ENCODE measurements around the gene BCAS3. TPM values are rescaled to one million over a fixed set of nuclear protein-coding genes. Genes with fewer than 3 reads are reported as not detected.
"Not testable (repeated sequence)": the region's sequence is repeated elsewhere in the genome, so short reads cannot be mapped to it uniquely, and the experiment has no call there.

BCAS3 gene
- total RNA-seq, 2 donors from 2014 or later, result 28.0 to 33.4 TPM

- no peak overlapping the region for H3K27ac Mint-ChIP-seq
- no peaks in the 10 kb centered on the region for H3K4me1 Mint-ChIP-seq (ENCODE audit: low read depth)
- H3K27me3 Mint-ChIP-seq (ENCODE audit: low read depth), result no peaks in the 10 kb centered on the region
- no peak for ATAC-seq (replicated peaks in 1 of 2)
- H3K36me3 Mint-ChIP-seq (ENCODE audit: insufficient read depth in 2 of 2), result peaks cover 4% of the 10 kb centered on the region in 2 donors
- DNase-seq, result no peak
- no peak overlapping the region for H3K4me3 Mint-ChIP-seq
- H3K9me3 Mint-ChIP-seq, result peaks cover 4% of the 10 kb centered on the region in 2 donors
These were observed 236.4 kb downstream of the BCAS3 start for GRCh38 chr17:60914078-60914477.

GRCh38 chr17:60916043-60916442, 238.4 kb downstream of the BCAS3 start:
- no peak overlapping the region for H3K27ac Mint-ChIP-seq
- H3K27me3 Mint-ChIP-seq (ENCODE audit: low read depth), result no peaks in the 10 kb centered on the region
- no peaks in the 10 kb centered on the region for H3K4me1 Mint-ChIP-seq (ENCODE audit: low read depth)
- H3K9me3 Mint-ChIP-seq, result peaks cover 4% of the 10 kb centered on the region in 2 donors
- ATAC-seq (replicated peaks in 1 of 2) (no peak), DNase-seq (no peak)
- no peak overlapping the region for H3K4me3 Mint-ChIP-seq
- peaks cover 4% of the 10 kb centered on the region in 2 donors for H3K36me3 Mint-ChIP-seq (ENCODE audit: insufficient read depth in 2 of 2)

DNA sequence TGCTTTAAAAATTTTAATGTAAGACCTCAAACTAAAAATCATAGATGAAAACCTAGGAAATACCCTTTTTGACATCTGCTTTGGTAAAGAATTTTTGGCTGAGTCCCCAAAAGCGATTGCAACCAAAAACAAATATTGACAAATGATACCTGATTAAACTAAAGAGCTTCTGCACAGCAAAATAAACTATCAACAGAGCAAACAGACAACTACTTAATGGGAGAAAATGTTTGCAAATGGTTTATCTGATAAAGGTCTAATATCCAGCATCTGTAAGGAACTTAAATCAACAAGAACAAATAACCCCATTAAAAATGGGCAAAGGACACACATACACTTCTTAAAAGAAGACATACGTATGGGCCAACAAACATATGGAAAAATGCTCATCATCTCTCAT, 242.5 kb downstream of the BCAS3 start:
- Mint-ChIP-seq H3K4me3 (no peak overlapping the region), H3K36me3 (ENCODE audit: insufficient read depth in 2 of 2) (peaks cover 4% of the 10 kb centered on the region in 2 donors), H3K9me3 (peaks cover 4% of the 10 kb centered on the region in 2 donors), H3K27me3 (ENCODE audit: low read depth) (no peaks in the 10 kb centered on the region), H3K27ac (no peak overlapping the region), H3K4me1 (ENCODE audit: low read depth) (no peaks in the 10 kb centered on the region)
- DNase-seq, result no peak
- no peak for ATAC-seq (replicated peaks in 1 of 2)

DNA sequence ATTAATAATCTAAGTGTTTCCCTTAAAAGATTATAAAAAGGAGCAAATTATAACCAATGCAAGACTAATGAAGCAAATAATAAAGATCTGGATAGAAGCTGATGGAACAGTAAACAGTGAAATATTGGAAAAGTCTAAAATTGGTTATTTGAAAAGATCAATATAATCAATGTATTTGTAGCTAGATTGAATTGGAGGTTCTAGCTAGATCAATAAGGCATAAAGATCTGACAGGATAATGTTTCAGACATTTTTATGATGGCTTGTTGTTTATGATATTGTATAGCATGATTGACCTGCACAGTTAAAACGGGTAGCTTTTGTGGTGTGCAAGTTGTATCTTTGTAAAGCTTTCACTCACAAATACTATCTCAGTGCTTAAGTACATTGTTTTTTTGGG, 245.3 kb downstream of the BCAS3 start:
- no peak for ATAC-seq (replicated peaks in 1 of 2)
- no peak for DNase-seq
- Mint-ChIP-seq H3K27me3 (ENCODE audit: low read depth) (no peaks in the 10 kb centered on the region), H3K27ac (no peak overlapping the region), H3K9me3 (no peaks in the 10 kb centered on the region), H3K4me1 (ENCODE audit: low read depth) (no peaks in the 10 kb centered on the region), H3K36me3 (ENCODE audit: insufficient read depth in 2 of 2) (no peaks in the 10 kb centered on the region), H3K4me3 (no peak overlapping the region)

- H3K4me1 Mint-ChIP-seq (ENCODE audit: low read depth), result no peaks in the 10 kb centered on the region
- DNase-seq (no peak), ATAC-seq (replicated peaks in 1 of 2) (no peak)
- no peak overlapping the region for H3K4me3 Mint-ChIP-seq
- H3K36me3 Mint-ChIP-seq (ENCODE audit: insufficient read depth in 2 of 2), result no peaks in the 10 kb centered on the region
- H3K27me3 Mint-ChIP-seq (ENCODE audit: low read depth), result no peaks in the 10 kb centered on the region
- H3K9me3 Mint-ChIP-seq, result no peaks in the 10 kb centered on the region
- no peak overlapping the region for H3K27ac Mint-ChIP-seq
These were observed 249.0 kb downstream of the BCAS3 start for GRCh38 chr17:60926466-60927183.

DNA sequence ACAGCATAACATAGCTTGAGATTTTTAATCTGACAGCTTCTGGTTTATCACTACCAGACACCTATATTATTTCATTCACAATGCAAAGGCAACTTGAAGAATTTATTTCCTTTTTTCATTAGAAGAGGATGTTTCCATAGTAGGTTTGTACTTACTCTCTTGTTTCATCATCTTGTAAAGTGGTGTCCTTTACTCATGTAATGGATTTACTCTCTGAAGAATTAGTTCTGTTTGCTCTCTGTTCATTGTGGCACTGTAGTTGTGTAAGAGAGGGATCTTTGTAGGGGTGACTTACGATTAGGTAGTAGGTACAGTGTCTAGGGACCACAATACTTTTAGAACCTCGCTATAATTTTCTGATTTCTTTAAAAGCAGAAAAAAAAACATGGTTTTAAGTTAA, 256.1 kb downstream of the BCAS3 start:
- H3K9me3 Mint-ChIP-seq, result no peaks in the 10 kb centered on the region
- H3K27ac Mint-ChIP-seq, result no peak overlapping the region
- no peak overlapping the region for H3K4me3 Mint-ChIP-seq
- DNase-seq (no peak), ATAC-seq (replicated peaks in 1 of 2) (no peak)
- no peaks in the 10 kb centered on the region for H3K36me3 Mint-ChIP-seq (ENCODE audit: insufficient read depth in 2 of 2)
- no peaks in the 10 kb centered on the region for H3K4me1 Mint-ChIP-seq (ENCODE audit: low read depth)
- H3K27me3 Mint-ChIP-seq (ENCODE audit: low read depth), result no peaks in the 10 kb centered on the region

- Mint-ChIP-seq H3K27ac (no peak overlapping the region), H3K4me1 (ENCODE audit: low read depth) (no peaks in the 10 kb centered on the region), H3K9me3 (no peaks in the 10 kb centered on the region), H3K27me3 (ENCODE audit: low read depth) (no peaks in the 10 kb centered on the region), H3K36me3 (ENCODE audit: insufficient read depth in 2 of 2) (no peaks in the 10 kb centered on the region), H3K4me3 (no peak overlapping the region)
- DNase-seq, result no peak
- ATAC-seq (replicated peaks in 1 of 2), result no peak
These were observed 257.1 kb downstream of the BCAS3 start for GRCh38 chr17:60934723-60935122.

GRCh38 chr17:60935991-60936390, 258.3 kb downstream of the BCAS3 start:
- not testable (repeated sequence) for DNase-seq; H3K36me3 Mint-ChIP-seq (ENCODE audit: insufficient read depth in 2 of 2); ATAC-seq (replicated peaks in 1 of 2); H3K4me1 Mint-ChIP-seq (ENCODE audit: low read depth); H3K4me3 Mint-ChIP-seq; H3K27me3 Mint-ChIP-seq (ENCODE audit: low read depth); H3K27ac Mint-ChIP-seq; H3K9me3 Mint-ChIP-seq

DNA sequence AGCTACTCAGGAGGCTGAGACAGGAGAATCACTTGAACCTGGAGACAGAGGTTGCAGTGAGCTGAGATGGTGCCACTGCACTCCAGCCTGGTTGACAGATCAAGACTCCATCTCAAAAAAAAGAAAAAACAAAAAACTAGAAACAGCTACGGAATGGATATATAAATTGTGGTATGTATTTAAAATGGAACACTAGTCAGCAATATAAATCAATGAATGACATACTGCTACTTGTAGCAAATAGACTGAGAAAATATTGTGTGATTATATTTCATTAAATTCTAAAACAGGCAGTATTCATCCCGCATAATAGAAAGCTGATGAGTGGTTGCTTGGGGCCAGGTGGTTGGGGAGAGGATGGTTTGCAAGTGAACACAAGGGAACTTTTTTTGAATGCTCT, 261.7 kb downstream of the BCAS3 start:
- Mint-ChIP-seq H3K36me3 (ENCODE audit: insufficient read depth in 2 of 2) (no peaks in the 10 kb centered on the region), H3K9me3 (no peaks in the 10 kb centered on the region), H3K4me3 (no peak overlapping the region), H3K27me3 (ENCODE audit: low read depth) (no peaks in the 10 kb centered on the region), H3K27ac (no peak overlapping the region), H3K4me1 (ENCODE audit: low read depth) (no peaks in the 10 kb centered on the region)
- DNase-seq, result no peak
- no peak for ATAC-seq (replicated peaks in 1 of 2)

GRCh38 chr17:60941028-60941427, 263.4 kb downstream of the BCAS3 start:
- H3K27me3 Mint-ChIP-seq (ENCODE audit: low read depth), result no peaks in the 10 kb centered on the region
- DNase-seq, result no peak
- no peaks in the 10 kb centered on the region for H3K4me1 Mint-ChIP-seq (ENCODE audit: low read depth)
- H3K36me3 Mint-ChIP-seq (ENCODE audit: insufficient read depth in 2 of 2), result no peaks in the 10 kb centered on the region
- H3K9me3 Mint-ChIP-seq, result no peaks in the 10 kb centered on the region
- H3K4me3 Mint-ChIP-seq, result no peak overlapping the region
- no peak for ATAC-seq (replicated peaks in 1 of 2)
- no peak overlapping the region for H3K27ac Mint-ChIP-seq

- H3K4me3 Mint-ChIP-seq, result no peak overlapping the region
- no peaks in the 10 kb centered on the region for H3K4me1 Mint-ChIP-seq (ENCODE audit: low read depth)
- H3K36me3 Mint-ChIP-seq (ENCODE audit: insufficient read depth in 2 of 2), result no peaks in the 10 kb centered on the region
- no peak overlapping the region for H3K27ac Mint-ChIP-seq
- ATAC-seq (replicated peaks in 1 of 2) (no peak), DNase-seq (no peak)
- no peaks in the 10 kb centered on the region for H3K9me3 Mint-ChIP-seq
- no peaks in the 10 kb centered on the region for H3K27me3 Mint-ChIP-seq (ENCODE audit: low read depth)
These were observed 263.9 kb downstream of the BCAS3 start for GRCh38 chr17:60941571-60941970.

GRCh38 chr17:60944751-60945150, 267.1 kb downstream of the BCAS3 start:
- no peak for ATAC-seq (replicated peaks in 1 of 2)
- H3K27me3 Mint-ChIP-seq (ENCODE audit: low read depth), result no peaks in the 10 kb centered on the region

DNA sequence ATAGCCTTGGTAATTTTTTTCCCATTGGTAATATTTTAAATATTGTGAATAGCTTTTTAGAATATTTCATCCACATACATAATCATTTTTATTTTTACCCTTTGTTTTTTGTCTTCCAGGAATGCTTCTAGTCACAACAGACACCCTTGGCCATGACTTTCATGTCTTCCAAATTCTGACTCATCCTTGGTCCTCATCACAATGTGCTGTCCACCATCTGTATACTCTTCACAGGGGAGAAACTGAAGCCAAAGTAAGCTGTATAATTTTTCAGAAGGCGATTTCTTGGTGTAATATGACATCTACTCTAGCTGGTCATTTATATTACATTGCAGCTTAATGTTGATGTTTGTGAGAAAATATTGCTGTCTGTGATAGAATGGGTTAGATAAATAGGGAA, 269.4 kb downstream of the BCAS3 start:
- H3K36me3 Mint-ChIP-seq (ENCODE audit: insufficient read depth in 2 of 2), result no peaks in the 10 kb centered on the region
- no peaks in the 10 kb centered on the region for H3K4me1 Mint-ChIP-seq (ENCODE audit: low read depth)
- no peak overlapping the region for H3K4me3 Mint-ChIP-seq
- no peak for ATAC-seq (replicated peaks in 1 of 2)
- H3K27me3 Mint-ChIP-seq (ENCODE audit: low read depth), result no peaks in the 10 kb centered on the region
- no peak overlapping the region for H3K27ac Mint-ChIP-seq
- DNase-seq, result no peak
- no peaks in the 10 kb centered on the region for H3K9me3 Mint-ChIP-seq

More at GRCh38 chr17:60944751-60945150, 267.1 kb downstream of the BCAS3 start:
- no peak overlapping the region for H3K4me3 Mint-ChIP-seq
- no peak overlapping the region for H3K27ac Mint-ChIP-seq
- no peaks in the 10 kb centered on the region for H3K4me1 Mint-ChIP-seq (ENCODE audit: low read depth)
- no peaks in the 10 kb centered on the region for H3K9me3 Mint-ChIP-seq
- H3K36me3 Mint-ChIP-seq (ENCODE audit: insufficient read depth in 2 of 2), result no peaks in the 10 kb centered on the region
- no peak for DNase-seq

GRCh38 chr17:60947543-60947942, 269.9 kb downstream of the BCAS3 start:
- Mint-ChIP-seq H3K36me3 (ENCODE audit: insufficient read depth in 2 of 2) (no peaks in the 10 kb centered on the region), H3K27me3 (ENCODE audit: low read depth) (no peaks in the 10 kb centered on the region), H3K27ac (no peak overlapping the region), H3K9me3 (no peaks in the 10 kb centered on the region), H3K4me3 (no peak overlapping the region), H3K4me1 (ENCODE audit: low read depth) (no peaks in the 10 kb centered on the region)
- ATAC-seq (replicated peaks in 1 of 2) (no peak), DNase-seq (no peak)

Data from activated T-cell treated with anti-CD3 and anti-CD28 coated beads, Interleukin-2, amount 50 U/mL, for 72 hours (primary cell).